ENCODE data around the gene METTL4. TPM values are rescaled to one million over a fixed set of nuclear protein-coding genes. Genes with fewer than 3 reads are reported as not detected.
"Not testable (repeated sequence)": the region's sequence is repeated elsewhere in the genome, so short reads cannot be mapped to it uniquely, and the experiment has no call there.

The METTL4 gene
- total RNA-seq, 2 experiments from 2014 or later = 19.4 to 20.6 TPM

GRCh38 chr18:2557536-2557935 is 13.8 kb downstream of the METTL4 start:
- CTCF ChIA-PET = interaction anchor here (1.0 to 2.2 kb wide), 3 partner anchors 10 to 16 kb away, joined by 3 to 11 read pairs (median 4); no protein-coding TSS in a partner anchor

GRCh38 chr18:2555895-2556294 is 15.4 kb downstream of the METTL4 start:
- CTCF ChIA-PET = interaction anchor here (1.0 to 1.4 kb wide), 2 partner anchors 8 to 14 kb away, joined by 5 to 9 read pairs; no protein-coding TSS in a partner anchor
- Mint-ChIP-seq H3K4me3 (no peak overlapping the region), H3K27ac (no peak overlapping the region), H3K36me3 (ENCODE audit: low read depth) (peaks cover 9% of the 10 kb centered on the region), H3K9me3 (no peaks in the 10 kb centered on the region), H3K4me1 (ENCODE audit: low read depth) (peaks cover 5% of the 10 kb centered on the region), H3K27me3 (ENCODE audit: low read depth) (no peaks in the 10 kb centered on the region)
- intact Hi-C loops (cut with micrococcal nuclease) = no loop called here
- DNase-seq = no peak

More at GRCh38 chr18:2557536-2557935, 13.8 kb downstream of the METTL4 start:
- peaks cover 5% of the 10 kb centered on the region for H3K4me1 Mint-ChIP-seq (ENCODE audit: low read depth)
- no peaks in the 10 kb centered on the region for H3K27me3 Mint-ChIP-seq (ENCODE audit: low read depth)
- no peak overlapping the region for H3K27ac Mint-ChIP-seq
- no peaks in the 10 kb centered on the region for H3K9me3 Mint-ChIP-seq
- intact Hi-C loops (cut with micrococcal nuclease) = no loop called here
- DNase-seq = no peak
- no peak overlapping the region for H3K4me3 Mint-ChIP-seq
- H3K36me3 Mint-ChIP-seq (ENCODE audit: low read depth) = peaks cover 10% of the 10 kb centered on the region

- intact Hi-C loops (cut with micrococcal nuclease) = no loop called here
- no peak overlapping the region for H3K27ac Mint-ChIP-seq
- DNase-seq = no peak
- H3K4me3 Mint-ChIP-seq = no peak overlapping the region
- H3K9me3 Mint-ChIP-seq = no peaks in the 10 kb centered on the region
- CTCF ChIA-PET = interaction anchor here (0.8 to 1.6 kb wide), 4 partner anchors 9 to 16 kb away, joined by 3 to 9 read pairs (median 6); partner anchors contain the start of genes METTL4 and NDC80
- peaks cover 16% of the 10 kb centered on the region for H3K36me3 Mint-ChIP-seq (ENCODE audit: low read depth)
- no peaks in the 10 kb centered on the region for H3K27me3 Mint-ChIP-seq (ENCODE audit: low read depth)
- peaks cover 5% of the 10 kb centered on the region for H3K4me1 Mint-ChIP-seq (ENCODE audit: low read depth)
Observed at GRCh38 chr18:2554696-2555095, 16.6 kb downstream of the METTL4 start.

- Mint-ChIP-seq H3K4me3 (no peak overlapping the region), H3K36me3 (ENCODE audit: low read depth) (peaks cover 21% of the 10 kb centered on the region), H3K9me3 (no peaks in the 10 kb centered on the region), H3K4me1 (ENCODE audit: low read depth) (peaks cover 4% of the 10 kb centered on the region), H3K27me3 (ENCODE audit: low read depth) (no peaks in the 10 kb centered on the region), H3K27ac (no peak overlapping the region)
- intact Hi-C loops (cut with micrococcal nuclease) = no loop called here
- no peak for DNase-seq
- CTCF ChIA-PET = interaction anchor here (1.9 kb wide), 1 partner anchor 10 kb away, joined by 8 read pairs; no protein-coding TSS in a partner anchor
Observed at GRCh38 chr18:2551425-2551824, 19.9 kb downstream of the METTL4 start.

GRCh38 chr18:2549462-2549861 is 21.8 kb downstream of the METTL4 start:
- H3K4me1 Mint-ChIP-seq (ENCODE audit: low read depth) = peaks cover 4% of the 10 kb centered on the region
- CTCF ChIA-PET = interaction anchor here (0.7 to 1.5 kb wide), 2 partner anchors 12 to 214 kb away, joined by 3 to 6 read pairs; no protein-coding TSS in a partner anchor
- no peaks in the 10 kb centered on the region for H3K9me3 Mint-ChIP-seq
- intact Hi-C loops (cut with micrococcal nuclease) = no loop called here
- no peak for DNase-seq
- H3K4me3 Mint-ChIP-seq = no peak overlapping the region
- H3K36me3 Mint-ChIP-seq (ENCODE audit: low read depth) = peaks cover 21% of the 10 kb centered on the region
- H3K27me3 Mint-ChIP-seq (ENCODE audit: low read depth) = no peaks in the 10 kb centered on the region
- no peak overlapping the region for H3K27ac Mint-ChIP-seq

GRCh38 chr18:2547477-2548087 is 23.7 kb downstream of the METTL4 start:
- intact Hi-C loops (cut with micrococcal nuclease) = loop anchor here (1.0 kb wide), 2 partner anchors 210 to 442 kb away; no protein-coding TSS in a partner anchor
- Mint-ChIP-seq H3K36me3 (ENCODE audit: low read depth) (peaks cover 21% of the 10 kb centered on the region), H3K4me3 (no peak overlapping the region), H3K9me3 (no peaks in the 10 kb centered on the region), H3K27ac (no peak overlapping the region), H3K4me1 (ENCODE audit: low read depth) (peaks cover 4% of the 10 kb centered on the region), H3K27me3 (ENCODE audit: low read depth) (no peaks in the 10 kb centered on the region)
- no peak for DNase-seq
- CTCF ChIA-PET = interaction anchor here (0.7 to 2.6 kb wide), 12 partner anchors 9 to 453 kb away, joined by 3 to 13 read pairs (median 4); no protein-coding TSS in a partner anchor

- Mint-ChIP-seq H3K4me1 (ENCODE audit: low read depth) (peaks cover 4% of the 10 kb centered on the region), H3K4me3 (no peak overlapping the region), H3K36me3 (ENCODE audit: low read depth) (peaks cover 8% of the 10 kb centered on the region), H3K27me3 (ENCODE audit: low read depth) (no peaks in the 10 kb centered on the region), H3K9me3 (no peaks in the 10 kb centered on the region), H3K27ac (no peak overlapping the region)
- intact Hi-C loops (cut with micrococcal nuclease) = no loop called here
- no peak for DNase-seq
- CTCF ChIA-PET = interaction anchor here (1.2 to 1.3 kb wide), 2 partner anchors 9 to 35 kb away, joined by 3 read pairs; no protein-coding TSS in a partner anchor
Observed at GRCh38 chr18:2545155-2545554, 26.1 kb downstream of the METTL4 start.

GRCh38 chr18:2541925-2542563 is 29.3 kb downstream of the METTL4 start:
- not testable (repeated sequence) for H3K9me3 Mint-ChIP-seq; DNase-seq; H3K4me1 Mint-ChIP-seq (ENCODE audit: low read depth); H3K27me3 Mint-ChIP-seq (ENCODE audit: low read depth); H3K4me3 Mint-ChIP-seq; H3K36me3 Mint-ChIP-seq (ENCODE audit: low read depth); H3K27ac Mint-ChIP-seq
- intact Hi-C loops (cut with micrococcal nuclease) = loop anchor here (1.0 to 5.0 kb wide), 5 partner anchors 205 to 1677 kb away; no protein-coding TSS in a partner anchor
- CTCF ChIA-PET = interaction anchor here (0.6 to 3.2 kb wide), 22 partner anchors 8 to 1164 kb away, joined by 3 to 39 read pairs (median 4); no protein-coding TSS in a partner anchor

GRCh38 chr18:2540575-2540974 is 30.7 kb downstream of the METTL4 start:
- CTCF ChIA-PET = interaction anchor here (2.7 to 3.2 kb wide), 2 partner anchors 204 to 434 kb away, joined by 16 to 39 read pairs; no protein-coding TSS in a partner anchor
- Mint-ChIP-seq H3K4me1 (ENCODE audit: low read depth) (no peaks in the 10 kb centered on the region), H3K9me3 (no peaks in the 10 kb centered on the region), H3K27me3 (ENCODE audit: low read depth) (no peaks in the 10 kb centered on the region), H3K27ac (no peak overlapping the region), H3K4me3 (no peak overlapping the region), H3K36me3 (ENCODE audit: low read depth) (peaks cover 2% of the 10 kb centered on the region)
- DNase-seq = no peak
- intact Hi-C loops (cut with micrococcal nuclease) = loop anchor here (5.0 kb wide), 2 partner anchors 248 to 953 kb away; no protein-coding TSS in a partner anchor

GRCh38 chr18:2538844-2539243 is 32.5 kb downstream of the METTL4 start:
- Mint-ChIP-seq H3K4me1 (ENCODE audit: low read depth) (no peaks in the 10 kb centered on the region), H3K27me3 (ENCODE audit: low read depth) (no peaks in the 10 kb centered on the region), H3K9me3 (no peaks in the 10 kb centered on the region), H3K36me3 (ENCODE audit: low read depth) (peaks cover 4% of the 10 kb centered on the region), H3K27ac (no peak overlapping the region), H3K4me3 (no peak overlapping the region)
- intact Hi-C loops (cut with micrococcal nuclease) = no loop called here
- CTCF ChIA-PET = interaction anchor here (2.0 kb wide), 1 partner anchor 8 kb away, joined by 5 read pairs; no protein-coding TSS in a partner anchor
- DNase-seq = no peak

GRCh38 chr18:2538236-2538635 is 33.1 kb downstream of the METTL4 start:
- H3K36me3 Mint-ChIP-seq (ENCODE audit: low read depth) = peaks cover 5% of the 10 kb centered on the region

GRCh38 chr18:2537296-2537695 is 34.0 kb downstream of the METTL4 start:
- Mint-ChIP-seq H3K36me3 (ENCODE audit: low read depth) (peaks cover 13% of the 10 kb centered on the region), H3K4me1 (ENCODE audit: low read depth) (no peaks in the 10 kb centered on the region), H3K4me3 (no peak overlapping the region), H3K9me3 (no peaks in the 10 kb centered on the region), H3K27me3 (ENCODE audit: low read depth) (no peaks in the 10 kb centered on the region), H3K27ac (no peak overlapping the region)
- no peak for DNase-seq
- intact Hi-C loops (cut with micrococcal nuclease) = no loop called here
- CTCF ChIA-PET = interaction anchor here (0.9 to 2.0 kb wide), 4 partner anchors 10 to 433 kb away, joined by 3 to 6 read pairs (median 4); no protein-coding TSS in a partner anchor

More at GRCh38 chr18:2538236-2538635, 33.1 kb downstream of the METTL4 start:
- no peaks in the 10 kb centered on the region for H3K27me3 Mint-ChIP-seq (ENCODE audit: low read depth)
- intact Hi-C loops (cut with micrococcal nuclease) = no loop called here
- H3K4me1 Mint-ChIP-seq (ENCODE audit: low read depth) = no peaks in the 10 kb centered on the region
- CTCF ChIA-PET = interaction anchor here (0.9 to 2.0 kb wide), 3 partner anchors 9 to 202 kb away, joined by 4 to 6 read pairs (median 5); no protein-coding TSS in a partner anchor
- no peak overlapping the region for H3K27ac Mint-ChIP-seq
- no peak overlapping the region for H3K4me3 Mint-ChIP-seq
- no peak for DNase-seq
- no peaks in the 10 kb centered on the region for H3K9me3 Mint-ChIP-seq

Data from activated naive CD4-positive, alpha-beta T cell treated with anti-CD3 and anti-CD28 coated beads for 36 hours (primary cell).